GM21619 (cell line): Measurements from ENCODE around the gene CD74.
A peak's percentile ranks its signal among the peaks of the same experiment; 100 is the strongest.

Source experiments
- ATAC-seq: cut with Tn5 transposase; IDR thresholded peaks from one replicate; pipeline ENCODE4 v1.9.1; 2021; ENCODE audit not compliant: unreplicated experiment

CD74 gene

GRCh38 chr5:150397782-150398721 lies 14.7 kb downstream of the CD74 start:
- ATAC-seq = no peak

DNA sequence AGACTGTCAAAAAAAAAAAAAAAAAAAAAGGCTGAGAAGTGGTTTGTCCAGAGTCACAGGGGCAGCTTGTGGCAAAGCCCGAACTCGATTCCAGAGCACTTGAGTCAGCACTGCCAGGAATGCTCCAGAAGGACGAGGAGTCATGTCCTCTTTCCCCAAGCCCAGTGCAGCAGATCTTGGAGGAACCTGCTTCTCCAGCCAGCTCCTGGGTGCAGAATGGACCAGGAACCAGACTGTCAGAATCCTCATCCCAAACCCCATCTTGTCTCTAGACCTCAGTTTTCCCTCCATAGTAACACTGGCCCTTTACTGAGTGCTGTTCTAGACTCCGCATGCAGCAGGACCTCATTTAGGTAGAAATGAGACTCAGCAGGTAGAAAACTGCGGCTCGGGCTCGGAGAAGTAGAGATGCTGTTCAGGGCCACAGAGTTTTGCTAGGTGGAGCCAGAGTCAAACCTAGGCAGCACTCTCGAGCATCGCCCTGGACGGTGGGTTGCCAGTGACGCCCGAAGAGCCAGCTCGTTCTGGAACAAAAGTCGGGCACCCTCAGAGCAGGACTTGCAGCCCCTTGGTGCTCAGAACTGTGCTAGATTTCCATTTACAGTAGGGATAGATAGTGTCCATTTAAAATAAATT lies 15.4 kb downstream of the CD74 start:
- ATAC-seq = no peak

- ATAC-seq = no peak
Observed at GRCh38 chr5:150396267-150396666, 16.4 kb downstream of the CD74 start.

DNA sequence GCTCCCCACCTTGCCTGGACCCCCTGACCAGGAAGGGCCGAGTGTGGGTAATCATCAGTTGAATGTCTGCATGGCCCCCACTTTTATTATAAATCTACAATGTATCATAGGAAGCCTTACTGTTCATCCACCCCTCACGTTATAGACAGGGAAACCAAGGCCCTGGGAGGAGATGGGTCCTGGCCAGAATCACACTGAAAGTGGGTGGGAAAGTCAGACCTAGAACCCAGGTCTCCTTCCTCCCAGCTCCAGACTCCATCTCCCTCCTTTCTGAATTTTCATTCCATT lies 17.1 kb downstream of the CD74 start:
- no peak for ATAC-seq

GRCh38 chr5:150394912-150395687 lies 17.6 kb downstream of the CD74 start:
- no peak for ATAC-seq

DNA sequence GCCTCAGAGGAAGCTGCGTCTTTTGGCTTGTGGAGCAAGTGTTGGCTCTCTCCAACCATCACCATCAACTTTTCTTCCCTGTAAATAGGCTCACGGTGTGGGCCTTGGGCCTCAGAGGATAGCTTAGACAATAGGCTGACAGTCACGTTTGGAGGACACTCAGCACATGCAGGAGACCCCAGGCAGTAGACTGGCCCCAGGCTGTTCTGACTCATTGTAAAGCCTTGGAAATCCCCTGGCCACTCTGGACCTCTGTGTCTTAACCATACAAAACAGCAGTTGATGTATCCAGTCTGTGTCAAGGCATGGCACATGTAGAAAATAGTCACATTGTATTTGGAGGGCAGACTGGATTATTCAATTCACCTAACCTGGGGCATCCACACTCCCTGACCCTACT lies 18.6 kb downstream of the CD74 start:
- peak; percentile 34 for ATAC-seq

DNA sequence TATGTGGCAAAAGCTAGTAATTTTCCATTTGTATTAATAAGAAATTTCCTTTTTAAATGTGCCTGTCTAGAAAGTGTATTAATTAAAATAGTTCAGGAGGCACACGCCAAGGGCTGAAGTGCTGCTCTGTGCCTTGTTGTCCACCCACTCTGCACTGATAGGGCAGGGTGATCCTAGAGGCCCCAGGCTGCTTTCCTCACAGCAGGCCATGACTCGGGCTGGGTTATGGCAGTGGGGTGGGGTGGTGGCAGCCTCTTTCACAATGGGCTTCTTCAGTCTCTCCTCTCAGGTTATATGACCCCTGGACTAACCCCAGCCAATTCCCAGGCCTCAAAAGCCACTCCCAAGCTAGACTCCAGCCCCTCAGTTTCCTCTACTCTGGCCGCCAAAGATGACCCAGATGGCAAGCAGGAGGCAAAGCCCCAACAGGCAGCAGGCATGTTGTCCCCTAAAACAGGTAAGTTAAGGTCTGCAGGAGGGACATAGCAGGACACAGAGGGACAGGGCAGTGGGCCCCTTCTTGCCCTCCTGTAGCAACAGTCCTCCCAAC lies 19.5 kb downstream of the CD74 start:
- ATAC-seq = no peak

DNA sequence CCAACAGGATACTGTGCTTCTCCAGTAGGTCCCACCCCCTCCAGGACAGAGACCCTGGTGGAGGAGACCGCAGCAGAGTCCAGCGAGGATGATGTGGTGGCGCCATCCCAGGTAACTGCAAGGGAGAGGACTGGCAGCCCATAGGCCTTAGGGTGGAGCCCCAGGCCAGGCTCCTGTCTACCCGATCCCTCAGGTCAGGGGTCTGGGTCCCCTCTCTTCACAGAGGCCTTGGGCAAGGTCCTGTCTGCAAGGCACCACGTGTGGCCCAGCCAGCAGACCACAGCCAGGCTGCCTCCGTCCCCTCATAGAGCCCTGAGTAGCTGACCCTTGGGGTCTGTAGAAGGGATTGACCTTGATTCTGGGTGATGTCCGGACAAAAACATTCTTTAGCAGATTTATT lies 20.0 kb downstream of the CD74 start:
- no peak for ATAC-seq

- ATAC-seq = no peak
Observed at GRCh38 chr5:150391986-150392385, 20.7 kb downstream of the CD74 start.

DNA sequence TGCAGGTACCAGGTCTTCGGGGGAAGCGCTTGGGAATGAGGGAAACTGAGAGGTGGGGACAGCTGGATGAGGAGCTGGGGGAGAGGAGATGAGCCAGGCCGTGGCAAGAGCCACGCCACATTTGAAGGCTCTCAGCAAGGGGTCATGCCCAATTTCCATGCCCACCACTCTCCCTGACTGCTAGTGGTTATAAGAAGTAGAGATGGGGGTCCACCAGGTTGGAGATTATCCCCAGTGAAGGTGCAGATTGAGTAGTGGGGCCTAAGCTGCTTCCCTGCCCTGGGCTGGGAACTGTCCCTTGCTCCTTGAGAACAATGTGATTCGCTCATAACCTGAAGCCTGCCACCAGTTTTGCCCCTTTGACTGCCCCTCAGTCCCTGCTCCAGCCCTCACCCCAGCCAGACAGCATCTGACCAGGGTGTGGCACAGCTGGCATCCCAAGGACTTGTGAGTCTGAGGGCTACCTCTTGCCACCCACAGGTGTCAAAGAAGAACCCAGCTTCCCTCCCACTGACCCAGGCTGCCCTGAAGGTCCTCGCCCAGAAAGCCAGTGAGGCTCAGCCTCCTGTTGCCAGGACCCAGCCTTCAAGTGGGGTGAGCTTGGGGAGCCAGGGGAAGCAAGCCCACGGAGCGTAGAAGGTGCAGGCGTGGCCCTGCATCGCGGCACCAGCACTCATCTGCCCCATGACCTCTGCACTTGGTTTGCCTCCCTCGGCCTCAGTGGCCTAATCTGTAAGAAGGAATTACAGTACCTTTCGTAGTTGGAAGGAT lies 21.5 kb downstream of the CD74 start:
- ATAC-seq = no peak

DNA sequence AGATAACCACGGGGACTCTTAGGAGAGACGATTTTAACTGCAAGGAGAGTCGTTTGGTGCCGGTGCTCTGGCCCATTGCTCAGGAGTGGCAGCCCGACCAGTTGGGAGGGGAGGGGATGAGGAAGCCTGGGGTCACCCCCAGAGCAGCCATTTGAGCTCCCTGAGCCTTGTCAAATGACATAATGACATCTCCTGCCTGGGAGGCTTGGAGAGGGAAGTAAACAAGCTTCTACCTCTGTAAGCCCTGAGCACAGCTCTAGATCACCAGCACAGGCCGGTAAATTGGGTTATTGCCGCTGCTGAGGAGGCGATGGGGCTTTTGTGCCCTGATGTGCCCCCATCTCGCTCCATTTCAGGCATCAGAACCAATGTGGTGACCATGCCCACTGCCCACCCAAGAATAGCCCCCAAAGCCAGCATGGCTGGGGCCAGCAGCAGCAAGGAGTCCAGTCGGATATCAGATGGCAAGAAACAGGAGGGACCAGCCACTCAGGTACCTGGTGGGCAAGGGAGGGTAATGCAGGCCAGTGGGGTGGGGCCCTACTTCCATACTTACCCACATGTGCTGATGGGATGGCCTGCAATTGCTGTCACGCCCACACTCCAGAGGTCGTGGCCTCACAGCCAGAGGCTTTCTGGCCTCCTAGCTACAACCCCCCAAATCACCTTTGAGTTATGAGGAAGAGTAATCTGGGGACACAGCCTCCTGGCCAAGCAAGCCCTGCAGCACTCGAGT lies 23.0 kb downstream of the CD74 start:
- ATAC-seq = no peak

DNA sequence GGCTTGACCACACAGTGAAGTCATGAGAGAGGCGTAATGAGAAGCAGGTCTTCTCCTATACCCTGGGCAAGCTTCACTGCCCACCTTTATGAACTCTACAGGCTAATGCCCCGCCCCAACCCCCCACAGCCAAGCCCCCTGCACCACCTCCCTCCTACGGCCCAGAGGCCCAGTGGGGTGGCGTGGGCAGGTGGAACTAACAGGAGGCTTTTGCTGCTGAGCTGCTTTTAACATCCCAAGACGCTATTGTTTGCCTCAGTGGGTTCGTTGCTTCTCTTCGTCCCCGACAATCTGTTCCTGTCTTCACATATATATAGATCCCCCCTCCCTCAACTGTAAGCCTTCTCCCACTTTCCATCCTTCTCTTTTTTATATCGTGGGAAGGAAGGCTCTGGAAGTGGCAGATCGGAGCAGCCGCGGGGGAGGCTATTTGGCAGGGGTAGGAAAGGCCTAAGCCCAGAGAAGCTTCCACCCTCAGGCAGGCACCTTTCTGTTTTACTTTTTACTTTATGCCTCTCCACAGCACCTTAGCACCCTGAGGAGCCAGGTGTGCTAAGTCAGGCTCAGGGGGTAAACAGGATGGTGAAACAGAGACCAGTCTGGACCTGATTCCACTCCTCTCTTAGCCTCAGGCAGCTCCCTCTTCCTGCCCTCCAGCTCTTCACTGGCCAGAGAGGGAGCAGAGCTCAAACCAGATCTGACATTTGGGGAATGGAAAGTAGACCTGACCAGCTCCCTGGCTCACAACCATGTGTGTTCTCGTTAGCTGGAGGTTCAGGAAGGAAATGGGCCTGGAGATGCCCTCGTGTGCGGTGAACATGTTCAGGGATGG lies 26.5 kb downstream of the CD74 start:
- ATAC-seq = no peak

DNA sequence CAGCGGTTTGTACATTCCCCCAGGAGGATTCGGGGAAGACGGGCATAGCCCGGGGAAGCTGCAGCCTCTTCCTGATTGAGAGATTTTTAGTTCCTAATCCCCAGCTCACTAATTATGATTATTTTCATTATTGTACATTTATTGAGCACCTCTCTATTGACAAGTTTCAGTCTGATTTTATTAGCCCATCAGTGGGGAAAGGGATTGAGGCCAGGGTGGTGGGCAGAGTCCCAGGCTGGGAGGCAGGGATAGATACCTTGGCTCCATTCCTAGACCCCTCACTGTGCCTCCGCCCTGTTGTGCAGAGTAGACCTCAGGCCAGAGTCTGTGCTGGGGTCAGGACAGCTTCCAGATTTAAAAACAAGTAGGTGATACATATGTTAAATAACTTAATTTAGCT lies 28.0 kb downstream of the CD74 start:
- no peak for ATAC-seq

- ATAC-seq = no peak
Observed at GRCh38 chr5:150377964-150378694, 34.6 kb downstream of the CD74 start.

GRCh38 chr5:150376799-150377771 lies 35.6 kb downstream of the CD74 start:
- ATAC-seq = no peak

- ATAC-seq = no peak
Observed at GRCh38 chr5:150374651-150375050, 38.1 kb downstream of the CD74 start.

DNA sequence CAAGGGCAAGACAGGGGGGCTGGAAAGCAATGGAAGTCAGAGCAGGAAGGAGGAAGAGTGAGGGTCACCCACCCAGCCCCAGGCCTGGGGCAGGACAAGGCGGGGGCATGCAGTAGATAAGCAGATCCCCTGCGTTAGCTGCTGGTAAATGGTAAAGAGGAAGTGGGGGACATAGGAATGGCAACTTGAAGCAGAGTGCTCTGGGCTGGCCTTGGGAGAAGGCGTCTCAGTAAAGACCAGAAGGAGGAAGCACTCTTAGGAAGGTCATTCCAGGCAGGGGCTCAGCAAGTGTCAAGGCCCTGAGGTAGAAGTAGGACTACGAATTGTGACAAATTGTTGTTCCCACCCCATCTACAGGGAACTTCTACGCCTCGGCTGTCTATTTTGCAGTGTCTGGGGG lies 40.1 kb downstream of the CD74 start:
- no peak for ATAC-seq
